Measurements from ENCODE around the gene AOAH. TPM values are rescaled to one million over a fixed set of nuclear protein-coding genes. Genes with fewer than 3 reads are reported as not detected.

The AOAH gene
- total and polyA plus RNA-seq, 9 of the 15 experiments (the other 6 are each of a cell fraction or from before 2014, with no cell fraction given), result not detected

GRCh38 chr7:36652431-36652830 lies 71.9 kb downstream of the AOAH start:
- no peaks in the 10 kb centered on the region for H3K9me1 ChIP-seq (ENCODE audit: control insufficient read depth, insufficient read depth, low read length)
- H3K9me3 ChIP-seq (replicated peaks; ENCODE audit: control insufficient read depth, insufficient read depth, low read depth, low read length), result no peaks in the 10 kb centered on the region; the same call in 1 of the 2 replicates
- H4K20me1 ChIP-seq (replicated peaks; ENCODE audit: control insufficient read depth, insufficient read depth, low read length), result no peaks in the 10 kb centered on the region
- CTCF ChIA-PET (ENCODE audit: low intra/inter-chr PET ratio), result no interaction called here
- H3K4me1 ChIP-seq (replicated peaks in 1 of 2; ENCODE audit: control insufficient read depth in 2 of 2, insufficient read depth in 2 of 2, low read length in 2 of 2), result no peaks in the 10 kb centered on the region
- H3K36me3 ChIP-seq (ENCODE audit: control insufficient read depth, insufficient read depth, low read length), result no peaks in the 10 kb centered on the region
- H3K9ac ChIP-seq (ENCODE audit: insufficient read depth in 1 of 2, low read depth in 2 of 2, low read length in 2 of 2), result no peak overlapping the region
- H3K4me2 ChIP-seq (ENCODE audit: insufficient read depth, low read length), result no peak overlapping the region
- DNase-seq (ENCODE audit: extremely low read depth in 1 of 4, low spot score in 3 of 4), result no peak
- no peak overlapping the region for H3K27ac ChIP-seq (ENCODE audit: extremely low read depth, low read depth, low read length)
- POLR2A ChIA-PET, result interaction anchor here (1.4 kb wide), 1 partner anchor 18 kb away, joined by 3 read pairs; no protein-coding TSS in a partner anchor
- no peaks in the 10 kb centered on the region for H3K79me2 ChIP-seq (ENCODE audit: control insufficient read depth, insufficient read depth, low read length)
- no TSS peak for BruUV-seq (replicated peaks)
- 0% methylated on average over 5 of the region's 5 CpGs for WGBS (ENCODE audit: insufficient coverage, low coverage, missing lambda C conversion rate)
- no peak for ATAC-seq
- intact Hi-C loops (cut with micrococcal nuclease), result no loop called here
- in situ Hi-C loops (cut with MboI), result no loop called here
- H3K27me3 ChIP-seq (ENCODE audit: control insufficient read depth in 2 of 2, insufficient read depth in 2 of 2, low read length in 2 of 2), result peaks cover 22 to 29% of the 10 kb centered on the region in 2 experiments
- H3K4me3 ChIP-seq, result no peak overlapping the region
- TF ChIP-seq ZKSCAN3 (CRISPR knock-in tag; IDR thresholded peaks at IDR 0.05) (no peak), MYC (IDR thresholded peaks at IDR 0.05; ENCODE audit: low read depth, low read length) (no peak), MYC (CRISPR knock-in tag; IDR thresholded peaks at IDR 0.05; ENCODE audit: borderline replicate concordance, low read depth) (no peak), FOS (IDR thresholded peaks at IDR 0.05; ENCODE audit: extremely low read depth, insufficient read length) (no peak), TAF9B (IDR thresholded peaks at IDR 0.05; ENCODE audit: partially characterized antibody) (no peak), ELF1 (tag; IDR thresholded peaks at IDR 0.05) (no peak), NCOA2 (IDR thresholded peaks at IDR 0.05; ENCODE audit: partially characterized antibody in 2 of 2) (no peak), ZMIZ1 (IDR thresholded peaks at IDR 0.05; ENCODE audit: low read depth in 2 of 2, low read length in 2 of 2) (no peak), CREM (IDR thresholded peaks at IDR 0.05; ENCODE audit: low read depth) (no peak), JUND (IDR thresholded peaks at IDR 0.05; ENCODE audit: borderline replicate concordance, low read depth, low read length) (no peak), JUND (tag; IDR thresholded peaks at IDR 0.05; ENCODE audit: borderline replicate concordance, low read depth, low read length) (no peak)
- no peak overlapping the region for H2AFZ ChIP-seq (ENCODE audit: low read depth, low read length)
- no peak for FAIRE-seq
